ENCODE data around the gene LAMB4.

Gene LAMB4

GRCh38 chr7:107977048-107977447 is 153.1 kb downstream of the LAMB4 start:
- TF ChIP-seq CTCF (IDR thresholded peaks at IDR 0.05; ENCODE audit: control insufficient read depth, extremely low read depth, insufficient read depth) = no peak
- DNase-seq (ENCODE audit: low read depth) = no peak
- no peak overlapping the region for H3K4me3 ChIP-seq (ENCODE audit: low read depth, low read length)

GRCh38 chr7:107976620-107977019 is 153.5 kb downstream of the LAMB4 start:
- H3K4me3 ChIP-seq (ENCODE audit: low read depth, low read length) = no peak overlapping the region
- no peak for TF ChIP-seq CTCF (IDR thresholded peaks at IDR 0.05; ENCODE audit: control insufficient read depth, extremely low read depth, insufficient read depth)
- DNase-seq (ENCODE audit: low read depth) = no peak

GRCh38 chr7:107975394-107976013 is 154.7 kb downstream of the LAMB4 start:
- no peak for DNase-seq (ENCODE audit: low read depth)
- TF ChIP-seq CTCF (IDR thresholded peaks at IDR 0.05; ENCODE audit: control insufficient read depth, extremely low read depth, insufficient read depth) = no peak
- no peak overlapping the region for H3K4me3 ChIP-seq (ENCODE audit: low read depth, low read length)

GRCh38 chr7:107973861-107974260 is 156.3 kb downstream of the LAMB4 start:
- no peak for DNase-seq (ENCODE audit: low read depth)
- no peak overlapping the region for H3K4me3 ChIP-seq (ENCODE audit: low read depth, low read length)
- TF ChIP-seq CTCF (IDR thresholded peaks at IDR 0.05; ENCODE audit: control insufficient read depth, extremely low read depth, insufficient read depth) = no peak
